Endometrial microvascular endothelial cells (primary cell): ENCODE data around the gene KMT2B. TPM values are rescaled to one million over a fixed set of nuclear protein-coding genes. Genes with fewer than 3 reads are reported as not detected.

Source experiments
- in situ Hi-C: cut with HindIII; loops from 2 replicates; pipeline ENCODE4 v1.10.0; 2017; ENCODE audit warnings: low sequenced_read_pairs, low pct_unique_long_range_greater_than_20kb; ENCODE audit errors: inconsistent ontology term
- total RNA-seq: library from RNA; depleted of rRNA; stranded (reverse); fragments of >200 nt; gene quantifications from one replicate; pipeline ENCODE4 v1.2.3, GENCODE V29; 2015; ENCODE audit errors: inconsistent ontology term

KMT2B gene
- total RNA-seq, 1 donor from 2014 or later: 11.1 TPM

GRCh38 chr19:35710784-35711723 is 6.7 kb upstream of the KMT2B start:
- in situ Hi-C loops: no loop called here

GRCh38 chr19:35712567-35713505 is 5.0 kb upstream of the KMT2B start:
- in situ Hi-C loops: no loop called here

- in situ Hi-C loops: no loop called here
These were observed 4.3 kb upstream of the KMT2B start for GRCh38 chr19:35713506-35713850.

GRCh38 chr19:35713904-35714495 is 3.8 kb upstream of the KMT2B start:
- in situ Hi-C loops: no loop called here

- in situ Hi-C loops: no loop called here
These were observed 3.0 kb upstream of the KMT2B start for GRCh38 chr19:35714601-35715354.

- in situ Hi-C loops: no loop called here
These were observed 2.4 kb upstream of the KMT2B start for GRCh38 chr19:35715355-35715809.

GRCh38 chr19:35715981-35716800 is 1.6 kb upstream of the KMT2B start:
- in situ Hi-C loops: no loop called here

- in situ Hi-C loops: no loop called here
These were observed 770 bp upstream of the KMT2B start for GRCh38 chr19:35716801-35717664.

- in situ Hi-C loops: no loop called here
These were observed 690 bp downstream of the KMT2B start for GRCh38 chr19:35718345-35719041.

GRCh38 chr19:35719402-35720162 is 1.8 kb downstream of the KMT2B start:
- in situ Hi-C loops: no loop called here

- in situ Hi-C loops: no loop called here
These were observed 2.3 kb downstream of the KMT2B start for GRCh38 chr19:35720163-35720524.

GRCh38 chr19:35720648-35721047 is 2.8 kb downstream of the KMT2B start:
- in situ Hi-C loops: no loop called here

GRCh38 chr19:35721374-35721773 is 3.6 kb downstream of the KMT2B start:
- in situ Hi-C loops: no loop called here

- in situ Hi-C loops: no loop called here
These were observed 4.7 kb downstream of the KMT2B start for GRCh38 chr19:35722461-35722860.

GRCh38 chr19:35722897-35723296 is 5.1 kb downstream of the KMT2B start:
- in situ Hi-C loops: no loop called here

GRCh38 chr19:35723671-35724070 is 5.9 kb downstream of the KMT2B start:
- in situ Hi-C loops: no loop called here
